ENCODE data around the gene DGKG.

GRCh38 chr3:186129206-186129605 lies 232.8 kb downstream of the DGKG start:
- TF ChIP-seq POLR2A (IDR thresholded peaks at IDR 0.05) (no peak), CTCF (IDR thresholded peaks at IDR 0.05) (no peak)

Data from lower leg skin (tissue), 3 donors.